ENCODE data around the gene GALNT3. TPM values are rescaled to one million over a fixed set of nuclear protein-coding genes. Genes with fewer than 3 reads are reported as not detected.

The GALNT3 gene
- total RNA-seq, 1 experiment from 2014 or later, result 17.2 TPM

DNA sequence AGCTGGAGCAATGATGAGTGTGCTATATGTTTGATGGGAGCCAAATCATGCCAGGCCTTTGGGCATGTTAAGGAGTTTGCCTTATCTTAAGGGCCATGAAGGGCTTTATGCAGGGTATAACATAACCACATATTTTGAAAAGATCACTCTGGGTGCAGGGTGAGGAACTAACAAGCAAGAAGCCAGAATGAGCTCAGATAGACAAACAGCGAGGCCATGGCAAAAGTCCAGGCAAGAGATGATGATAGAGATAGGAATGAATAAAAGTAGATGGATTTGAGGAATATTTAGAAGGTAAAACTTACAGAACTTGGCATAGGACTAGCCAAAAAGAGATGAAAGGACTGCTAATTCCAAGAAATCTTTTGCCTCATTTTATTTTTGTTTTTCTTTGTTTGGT, 6.7 kb downstream of the GALNT3 start:
- BruUV-seq (replicated peaks), result no TSS peak
- no peak for DNase-seq
- CTCF ChIA-PET, result no interaction called here
- intact Hi-C loops (cut with micrococcal nuclease; ENCODE audit: unreplicated experiment), result no loop called here
- Mint-ChIP-seq H3K4me3 (ENCODE audit: unreplicated experiment) (no peak overlapping the region), H3K9me3 (ENCODE audit: unreplicated experiment) (no peaks in the 10 kb centered on the region), H3K36me3 (ENCODE audit: insufficient read depth, unreplicated experiment) (no peaks in the 10 kb centered on the region), H3K4me1 (ENCODE audit: low read depth, unreplicated experiment) (peaks cover 10% of the 10 kb centered on the region), H3K27ac (ENCODE audit: unreplicated experiment) (no peak overlapping the region), H3K27me3 (ENCODE audit: insufficient read depth, unreplicated experiment) (no peaks in the 10 kb centered on the region)
- Histone ChIP-seq H3K4me1 (no peaks in the 10 kb centered on the region), H3K4me3 (ENCODE audit: low read depth, low read length) (no peak overlapping the region), H3K27me3 (replicated peaks; ENCODE audit: control insufficient read depth, insufficient read depth, low read length) (no peaks in the 10 kb centered on the region), H3K9me3 (no peaks in the 10 kb centered on the region), H3K36me3 (ENCODE audit: control insufficient read depth, insufficient read depth, low read length) (no peaks in the 10 kb centered on the region)
- TF ChIP-seq, protein P1, sequence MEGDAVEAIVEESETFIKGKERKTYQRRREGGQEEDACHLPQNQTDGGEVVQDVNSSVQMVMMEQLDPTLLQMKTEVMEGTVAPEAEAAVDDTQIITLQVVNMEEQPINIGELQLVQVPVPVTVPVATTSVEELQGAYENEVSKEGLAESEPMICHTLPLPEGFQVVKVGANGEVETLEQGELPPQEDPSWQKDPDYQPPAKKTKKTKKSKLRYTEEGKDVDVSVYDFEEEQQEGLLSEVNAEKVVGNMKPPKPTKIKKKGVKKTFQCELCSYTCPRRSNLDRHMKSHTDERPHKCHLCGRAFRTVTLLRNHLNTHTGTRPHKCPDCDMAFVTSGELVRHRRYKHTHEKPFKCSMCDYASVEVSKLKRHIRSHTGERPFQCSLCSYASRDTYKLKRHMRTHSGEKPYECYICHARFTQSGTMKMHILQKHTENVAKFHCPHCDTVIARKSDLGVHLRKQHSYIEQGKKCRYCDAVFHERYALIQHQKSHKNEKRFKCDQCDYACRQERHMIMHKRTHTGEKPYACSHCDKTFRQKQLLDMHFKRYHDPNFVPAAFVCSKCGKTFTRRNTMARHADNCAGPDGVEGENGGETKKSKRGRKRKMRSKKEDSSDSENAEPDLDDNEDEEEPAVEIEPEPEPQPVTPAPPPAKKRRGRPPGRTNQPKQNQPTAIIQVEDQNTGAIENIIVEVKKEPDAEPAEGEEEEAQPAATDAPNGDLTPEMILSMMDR (IDR thresholded peaks at IDR 0.05; ENCODE audit: insufficient read depth in 1 of 2, low read depth in 1 of 2, low read length in 1 of 2, severe bottlenecking in 1 of 2, unreplicated experiment in 1 of 2), result no peak
- POLR2A ChIA-PET, result no interaction called here

- Mint-ChIP-seq H3K4me1 (ENCODE audit: low read depth, unreplicated experiment) (peaks cover 7% of the 10 kb centered on the region), H3K4me3 (ENCODE audit: unreplicated experiment) (no peak overlapping the region), H3K9me3 (ENCODE audit: unreplicated experiment) (no peaks in the 10 kb centered on the region), H3K27me3 (ENCODE audit: insufficient read depth, unreplicated experiment) (no peaks in the 10 kb centered on the region), H3K27ac (ENCODE audit: unreplicated experiment) (no peak overlapping the region), H3K36me3 (ENCODE audit: insufficient read depth, unreplicated experiment) (no peaks in the 10 kb centered on the region)
- intact Hi-C loops (cut with micrococcal nuclease; ENCODE audit: unreplicated experiment), result loop anchor here (1.0 to 5.0 kb wide), 5 partner anchors 77 to 540 kb away; partner anchors contain the start of gene SCN2A
- Histone ChIP-seq H3K36me3 (ENCODE audit: control insufficient read depth, insufficient read depth, low read length) (no peaks in the 10 kb centered on the region), H3K9me3 (no peaks in the 10 kb centered on the region), H3K4me1 (peaks cover 6% of the 10 kb centered on the region; the same call in 1 of the 2 replicates), H3K27me3 (replicated peaks; ENCODE audit: control insufficient read depth, insufficient read depth, low read length) (no peaks in the 10 kb centered on the region), H3K4me3 (ENCODE audit: low read depth, low read length) (no peak overlapping the region)
- no peak for DNase-seq
- ChIA-PET CTCF (interaction anchor here (0.7 to 1.7 kb wide), 5 partner anchors 14 to 379 kb away, joined by 3 to 24 read pairs (median 5); partner anchors contain the start of gene GALNT3), POLR2A (no interaction called here)
- TF ChIP-seq, protein P1 (IDR thresholded peaks at IDR 0.05; ENCODE audit: insufficient read depth in 1 of 2, low read depth in 1 of 2, low read length in 1 of 2, severe bottlenecking in 1 of 2, unreplicated experiment in 1 of 2), result no peak
- no TSS peak for BruUV-seq (replicated peaks)
These were observed 14.3 kb downstream of the GALNT3 start for GRCh38 chr2:165779706-165780105.

GRCh38 chr2:165778653-165779451, 15.2 kb downstream of the GALNT3 start:
- H3K36me3 Mint-ChIP-seq (ENCODE audit: insufficient read depth, unreplicated experiment), result no peaks in the 10 kb centered on the region
- peaks cover 7% of the 10 kb centered on the region for H3K4me1 Mint-ChIP-seq (ENCODE audit: low read depth, unreplicated experiment)
- no peaks in the 10 kb centered on the region for H3K27me3 Mint-ChIP-seq (ENCODE audit: insufficient read depth, unreplicated experiment)
- TF ChIP-seq, protein P1 (IDR thresholded peaks at IDR 0.05; ENCODE audit: insufficient read depth in 1 of 2, low read depth in 1 of 2, low read length in 1 of 2, severe bottlenecking in 1 of 2, unreplicated experiment in 1 of 2), result peak; percentile 59 to 65
- BruUV-seq (replicated peaks), result no TSS peak
- Histone ChIP-seq H3K36me3 (ENCODE audit: control insufficient read depth, insufficient read depth, low read length) (no peaks in the 10 kb centered on the region), H3K9me3 (no peaks in the 10 kb centered on the region), H3K4me3 (ENCODE audit: low read depth, low read length) (no peak overlapping the region), H3K27me3 (replicated peaks; ENCODE audit: control insufficient read depth, insufficient read depth, low read length) (no peaks in the 10 kb centered on the region), H3K4me1 (peaks cover 6% of the 10 kb centered on the region; the same call in 1 of the 2 replicates)
- H3K4me3 Mint-ChIP-seq (ENCODE audit: unreplicated experiment), result no peak overlapping the region
- H3K9me3 Mint-ChIP-seq (ENCODE audit: unreplicated experiment), result no peaks in the 10 kb centered on the region
- DNase-seq, result peak in 1 of 2 experiments; percentile 57
- intact Hi-C loops (cut with micrococcal nuclease; ENCODE audit: unreplicated experiment), result loop anchor here (1.0 to 5.0 kb wide), 5 partner anchors 77 to 540 kb away; partner anchors contain the start of gene SCN2A
- no peak overlapping the region for H3K27ac Mint-ChIP-seq (ENCODE audit: unreplicated experiment)
- ChIA-PET CTCF (interaction anchor here (0.7 to 1.7 kb wide), 6 partner anchors 15 to 378 kb away, joined by 3 to 24 read pairs (median 4); partner anchors contain the start of gene GALNT3), POLR2A (interaction anchor here (0.9 kb wide), 1 partner anchor 15 kb away, joined by 3 read pairs; the partner anchor contains the start of gene GALNT3)
